ENCODE data around the gene SPATA2L. TPM values are rescaled to one million over a fixed set of nuclear protein-coding genes. Genes with fewer than 3 reads are reported as not detected.

The SPATA2L gene
- total and polyA plus RNA-seq, 2 of the 13 experiments (the other 11 are each of a cell fraction or from before 2014, with no cell fraction given): 9.1 to 20.7 TPM

- TF ChIP-seq TFAP4 (IDR thresholded peaks at IDR 0.05; ENCODE audit: borderline replicate concordance, low read depth): peak; percentile 37; the same call in 1 of the 2 replicates
- TF ChIP-seq ZNF619 (CRISPR knock-in tag; IDR thresholded peaks at IDR 0.05): 0 out of 2 replicates have a peak, but pooled peaks have one; percentile 38
- peak; percentile 85 for TF ChIP-seq TARDBP (CRISPR knock-in tag; IDR thresholded peaks at IDR 0.05)
- TF ChIP-seq ZBTB3 (CRISPR knock-in tag; IDR thresholded peaks at IDR 0.05; ENCODE audit: borderline replicate concordance, low read depth): no peak
- TF ChIP-seq ZNF747 (CRISPR knock-in tag; IDR thresholded peaks at IDR 0.05; ENCODE audit: borderline replicate concordance): peak; percentile 66; the same call in 1 of the 2 replicates
- TF ChIP-seq ZFP62 (CRISPR knock-in tag; IDR thresholded peaks at IDR 0.05): no peak
- TF ChIP-seq, protein P1, sequence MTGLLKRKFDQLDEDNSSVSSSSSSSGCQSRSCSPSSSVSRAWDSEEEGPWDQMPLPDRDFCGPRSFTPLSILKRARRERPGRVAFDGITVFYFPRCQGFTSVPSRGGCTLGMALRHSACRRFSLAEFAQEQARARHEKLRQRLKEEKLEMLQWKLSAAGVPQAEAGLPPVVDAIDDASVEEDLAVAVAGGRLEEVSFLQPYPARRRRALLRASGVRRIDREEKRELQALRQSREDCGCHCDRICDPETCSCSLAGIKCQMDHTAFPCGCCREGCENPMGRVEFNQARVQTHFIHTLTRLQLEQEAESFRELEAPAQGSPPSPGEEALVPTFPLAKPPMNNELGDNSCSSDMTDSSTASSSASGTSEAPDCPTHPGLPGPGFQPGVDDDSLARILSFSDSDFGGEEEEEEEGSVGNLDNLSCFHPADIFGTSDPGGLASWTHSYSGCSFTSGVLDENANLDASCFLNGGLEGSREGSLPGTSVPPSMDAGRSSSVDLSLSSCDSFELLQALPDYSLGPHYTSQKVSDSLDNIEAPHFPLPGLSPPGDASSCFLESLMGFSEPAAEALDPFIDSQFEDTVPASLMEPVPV (CRISPR knock-in tag; IDR thresholded peaks at IDR 0.05): peak; percentile 93
- TF ChIP-seq ETV5 (CRISPR knock-in tag; IDR thresholded peaks at IDR 0.05; ENCODE audit: borderline replicate concordance): 0 out of 2 replicates have a peak, but pooled peaks have one; percentile 4
- TF ChIP-seq TOPORS (CRISPR knock-in tag; IDR thresholded peaks at IDR 0.05): peak; percentile 86; the same call in 1 of the 2 replicates
- peak; percentile 42; the same call in 1 of the 2 replicates for TF ChIP-seq PCBP1 (IDR thresholded peaks at IDR 0.05; ENCODE audit: borderline replicate concordance, low read depth, low read length)
- peak; percentile 31; the same call in 1 of the 2 replicates for TF ChIP-seq NKX3-1 (CRISPR knock-in tag; IDR thresholded peaks at IDR 0.05)
- peak; percentile 76 for TF ChIP-seq HNRNPLL (IDR thresholded peaks at IDR 0.05; ENCODE audit: low read depth, low read length, poor library complexity, severe bottlenecking)
- TF ChIP-seq YY1 (IDR thresholded peaks at IDR 0.05; ENCODE audit: insufficient read depth, insufficient replicate concordance, low read depth, low read length): peak; percentile 20
- peak; percentile 93 for TF ChIP-seq SP5 (CRISPR knock-in tag; IDR thresholded peaks at IDR 0.05; ENCODE audit: borderline replicate concordance, low read depth)
- 0 out of 2 replicates have a peak, but pooled peaks have one; percentile 77 for TF ChIP-seq SAFB2 (CRISPR knock-in tag; IDR thresholded peaks at IDR 0.05; ENCODE audit: borderline replicate concordance, low read depth)
- peak; percentile 46; the same call in 1 of the 2 replicates for TF ChIP-seq NR2F2 (IDR thresholded peaks at IDR 0.05; ENCODE audit: borderline replicate concordance, low read depth)
- TF ChIP-seq STAG1 (CRISPR knock-in tag; IDR thresholded peaks at IDR 0.05): peak; percentile 14; the same call in 1 of the 2 replicates
- TF ChIP-seq MTA1 (CRISPR knock-in tag; IDR thresholded peaks at IDR 0.05; ENCODE audit: borderline replicate concordance): peak; percentile 53; the same call in 1 of the 2 replicates
- TF ChIP-seq, protein P2, sequence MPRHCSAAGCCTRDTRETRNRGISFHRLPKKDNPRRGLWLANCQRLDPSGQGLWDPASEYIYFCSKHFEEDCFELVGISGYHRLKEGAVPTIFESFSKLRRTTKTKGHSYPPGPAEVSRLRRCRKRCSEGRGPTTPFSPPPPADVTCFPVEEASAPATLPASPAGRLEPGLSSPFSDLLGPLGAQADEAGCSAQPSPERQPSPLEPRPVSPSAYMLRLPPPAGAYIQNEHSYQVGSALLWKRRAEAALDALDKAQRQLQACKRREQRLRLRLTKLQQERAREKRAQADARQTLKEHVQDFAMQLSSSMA (CRISPR knock-in tag; IDR thresholded peaks at IDR 0.05): peak; percentile 29; the same call in 1 of the 2 replicates
- no peak for TF ChIP-seq ETS1 (CRISPR knock-in tag; IDR thresholded peaks at IDR 0.05)
- no peak for TF ChIP-seq ZNF496 (CRISPR knock-in tag; IDR thresholded peaks at IDR 0.05; ENCODE audit: insufficient replicate concordance)
These were observed 6.2 kb downstream of the SPATA2L start (continued) for GRCh38 chr16:89695086-89695874.
